Thymus (tissue), 11 donors: ENCODE data around the gene CAPRIN1. TPM values are rescaled to one million over a fixed set of nuclear protein-coding genes. Genes with fewer than 3 reads are reported as not detected.
"Not testable (repeated sequence)": the region's sequence is repeated elsewhere in the genome, so short reads cannot be mapped to it uniquely, and the experiment has no call there.

Experiments
- DNase-seq, 9 donors: peaks; one replicate each; pipeline ENCODE4 v3.0.0-alpha.2; 2013; ENCODE audit warnings: low spot score in 9 of 9, low read depth in 6 of 9, missing footprints in 1 of 9
- H3K27ac ChIP-seq, 2 donors: one replicate each; pipeline ENCODE4 v1.5.1; 2013; ENCODE audit warnings: control low read depth in 1 of 2, low read depth in 1 of 2, low read length in 1 of 2, mild to moderate bottlenecking in 1 of 2, moderate library complexity in 1 of 2
- H3K27me3 ChIP-seq, 2 donors: one replicate each; pipeline ENCODE4 v1.5.1; 2013; ENCODE audit warnings: low read length in 1 of 2; ENCODE audit not compliant: control insufficient read depth in 2 of 2, insufficient read depth in 1 of 2
- H3K36me3 ChIP-seq, 2 donors: one replicate each; pipeline ENCODE4 v1.5.1; 2013; ENCODE audit warnings: low read length in 1 of 2, mild to moderate bottlenecking in 1 of 2, moderate library complexity in 1 of 2; ENCODE audit not compliant: control insufficient read depth in 2 of 2, insufficient read depth in 2 of 2
- H3K4me1 ChIP-seq, 2 donors: one replicate each; pipeline ENCODE4 v1.5.1; 2013; ENCODE audit warnings: low read length in 2 of 2; ENCODE audit not compliant: control insufficient read depth in 2 of 2, insufficient read depth in 2 of 2
- H3K4me3 ChIP-seq, 2 donors: one replicate each; pipeline ENCODE4 v1.5.1; 2013; ENCODE audit warnings: low read length in 2 of 2, control low read depth in 1 of 2, mild to moderate bottlenecking in 1 of 2
- H3K9me3 ChIP-seq, 2 donors: one replicate each; pipeline ENCODE4 v1.5.1; 2013; ENCODE audit warnings: low read length in 1 of 2, mild to moderate bottlenecking in 1 of 2; ENCODE audit not compliant: control insufficient read depth in 2 of 2, insufficient read depth in 1 of 2
- WGBS: extraction: QIAGEN DNeasy Blood & Tissue Kit; methylation state at CpG from one replicate; pipeline ENCODE4 v1.1.7; 2013; 5-methylcytosine and 5-hydroxymethylcytosine counted together
- polyA plus RNA-seq: library from polyadenylated mRNA; stranded (reverse); fragments of 200-250 nt; gene quantifications from one replicate; pipeline ENCODE4 v1.2.3, GENCODE V29; 2013
- total RNA-seq: library from RNA; stranded (reverse); fragments of 120-200 nt; gene quantifications from one replicate; pipeline ENCODE4 v1.2.4, GENCODE V29; 2013
- donor health status: healthy.

CAPRIN1 gene
- total and polyA plus RNA-seq, 2 donors, result 98.1 to 135 TPM

- DNase-seq, result no peak
- Histone ChIP-seq H3K4me3 (no peak overlapping the region), H3K27me3 (no peaks in the 10 kb centered on the region), H3K4me1 (peaks cover 0 to 15% of the 10 kb centered on the region in 2 donors), H3K27ac (no peak overlapping the region), H3K36me3 (peaks cover 8 to 44% of the 10 kb centered on the region in 2 donors), H3K9me3 (peaks cover 0 to 5% of the 10 kb centered on the region in 2 donors)
- 97% methylated on average over 18 of the region's 18 CpGs for WGBS
Measured at GRCh38 chr11:34055218-34056000, 3.9 kb downstream of the CAPRIN1 start.

- Histone ChIP-seq H3K27me3 (no peaks in the 10 kb centered on the region), H3K27ac (no peak overlapping the region), H3K9me3 (peaks cover 0 to 5% of the 10 kb centered on the region in 2 donors), H3K4me3 (no peak overlapping the region), H3K4me1 (peaks cover 0 to 9% of the 10 kb centered on the region in 2 donors), H3K36me3 (peaks cover 9 to 53% of the 10 kb centered on the region in 2 donors)
- WGBS, result 57% methylated on average over 2 of the region's 2 CpGs
- DNase-seq, result no peak
Measured at GRCh38 chr11:34056672-34057071, 5.1 kb downstream of the CAPRIN1 start.

GRCh38 chr11:34063061-34063795 is 11.7 kb downstream of the CAPRIN1 start:
- no peak overlapping the region for H3K4me3 ChIP-seq
- peaks cover 9 to 57% of the 10 kb centered on the region in 2 donors for H3K36me3 ChIP-seq
- 94% methylated on average over 2 of the region's 2 CpGs for WGBS
- H3K4me1 ChIP-seq, result no peaks in the 10 kb centered on the region
- no peaks in the 10 kb centered on the region for H3K9me3 ChIP-seq
- no peak overlapping the region for H3K27ac ChIP-seq
- H3K27me3 ChIP-seq, result no peaks in the 10 kb centered on the region
- no peak for DNase-seq

GRCh38 chr11:34064291-34064690 is 12.8 kb downstream of the CAPRIN1 start:
- DNase-seq, result no peak
- H3K4me3 ChIP-seq, result no peak overlapping the region
- H3K27ac ChIP-seq, result no peak overlapping the region
- H3K9me3 ChIP-seq, result no peaks in the 10 kb centered on the region
- no peaks in the 10 kb centered on the region for H3K27me3 ChIP-seq
- 97% methylated on average over 2 of the region's 2 CpGs for WGBS
- H3K4me1 ChIP-seq, result no peaks in the 10 kb centered on the region
- H3K36me3 ChIP-seq, result peaks cover 9 to 48% of the 10 kb centered on the region in 2 donors

- H3K9me3 ChIP-seq, result no peaks in the 10 kb centered on the region
- H3K36me3 ChIP-seq, result peaks cover 9 to 50% of the 10 kb centered on the region in 2 donors
- no peaks in the 10 kb centered on the region for H3K27me3 ChIP-seq
- DNase-seq, result no peak
- H3K4me3 ChIP-seq, result no peak overlapping the region
- no peak overlapping the region for H3K27ac ChIP-seq
- H3K4me1 ChIP-seq, result no peaks in the 10 kb centered on the region
- WGBS, result 99% methylated on average over 6 of the region's 6 CpGs
Measured at GRCh38 chr11:34065505-34066203, 14.1 kb downstream of the CAPRIN1 start.

GRCh38 chr11:34066766-34067165 is 15.2 kb downstream of the CAPRIN1 start:
- not testable (repeated sequence) for H3K27me3 ChIP-seq, H3K4me3 ChIP-seq, H3K27ac ChIP-seq, H3K4me1 ChIP-seq, DNase-seq, H3K9me3 ChIP-seq
- 97% methylated on average over 8 of the region's 8 CpGs for WGBS
- H3K36me3 ChIP-seq, result peaks cover 5 to 49% of the 10 kb centered on the region in 2 donors

- peaks cover 7 to 53% of the 10 kb centered on the region in 2 donors for H3K36me3 ChIP-seq
- no peak overlapping the region for H3K27ac ChIP-seq
Measured at GRCh38 chr11:34067383-34068065, 16.0 kb downstream of the CAPRIN1 start.

GRCh38 chr11:34068111-34068510 is 16.6 kb downstream of the CAPRIN1 start:
- Histone ChIP-seq H3K27ac (no peak overlapping the region), H3K4me1 (no peaks in the 10 kb centered on the region), H3K4me3 (no peak overlapping the region), H3K9me3 (no peaks in the 10 kb centered on the region), H3K36me3 (peaks cover 9 to 54% of the 10 kb centered on the region in 2 donors), H3K27me3 (no peaks in the 10 kb centered on the region)
- 92% methylated on average over 2 of the region's 2 CpGs for WGBS
- DNase-seq, result no peak

More at GRCh38 chr11:34067383-34068065, 16.0 kb downstream of the CAPRIN1 start:
- no peak for DNase-seq
- no peak overlapping the region for H3K4me3 ChIP-seq
- no peaks in the 10 kb centered on the region for H3K27me3 ChIP-seq
- WGBS, result 93% methylated on average over 7 of the region's 7 CpGs
- no peaks in the 10 kb centered on the region for H3K9me3 ChIP-seq
- H3K4me1 ChIP-seq, result no peaks in the 10 kb centered on the region
